HS-5 (cell line): Measurements from ENCODE around the gene SLC6A4.
"Not testable (repeated sequence)": the region's sequence is repeated elsewhere in the genome, so short reads cannot be mapped to it uniquely, and the experiment has no call there.

Experiments
- DNase-seq: peaks from one replicate; pipeline ENCODE4 v3.0.0-alpha.2; 2012; ENCODE audit warnings: low read depth

Gene SLC6A4

DNA sequence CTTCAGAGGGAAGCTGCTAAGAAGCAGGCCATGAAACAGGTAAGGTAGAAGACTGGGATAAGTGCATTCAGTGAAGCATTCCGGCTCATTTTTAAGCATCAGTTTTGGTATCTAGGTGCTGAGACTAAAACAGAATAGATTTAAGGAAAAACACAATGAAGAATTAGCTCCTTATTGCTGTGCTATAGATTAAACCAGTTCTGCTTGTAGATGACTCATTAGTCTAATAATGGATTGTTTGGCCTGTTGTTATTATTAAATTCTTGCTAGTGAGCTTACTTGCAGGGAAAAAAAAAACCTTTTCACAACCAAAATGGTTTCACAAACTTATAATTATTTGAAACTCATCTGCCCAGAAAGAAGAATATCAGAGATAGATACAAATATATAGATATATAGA, 62.9 kb downstream of the SLC6A4 start:
- DNase-seq = no peak

DNA sequence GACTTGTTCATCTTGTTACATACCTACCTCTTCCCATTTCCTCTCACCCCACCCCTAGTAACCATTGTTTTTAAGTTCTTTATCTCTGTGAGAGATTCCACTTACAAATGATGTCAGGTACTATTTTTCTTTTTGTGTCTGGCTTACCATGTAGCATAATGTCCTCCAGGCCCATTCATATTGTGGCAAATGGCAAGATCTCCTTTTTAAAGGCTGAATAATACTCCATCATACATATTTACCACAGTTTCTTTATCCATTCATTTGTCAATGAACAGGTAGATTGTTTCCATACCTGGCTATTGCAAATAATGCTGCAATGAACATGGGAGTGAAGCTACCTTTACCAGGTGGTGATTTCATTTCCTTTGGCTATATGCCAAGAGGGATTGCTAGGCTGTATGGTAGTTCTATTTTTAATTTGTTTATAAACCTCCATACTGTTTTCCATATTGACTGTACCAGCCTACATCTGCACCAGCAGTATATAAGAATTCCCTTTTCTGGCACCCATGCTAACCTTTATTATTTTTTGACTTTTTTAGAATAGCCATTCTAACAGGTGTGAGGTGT, 65.0 kb downstream of the SLC6A4 start:
- DNase-seq = no peak

GRCh38 chr17:30165960-30166359, 69.5 kb downstream of the SLC6A4 start:
- no peak for DNase-seq

- DNase-seq = no peak
Measured at GRCh38 chr17:30165147-30165546, 70.3 kb downstream of the SLC6A4 start.

DNA sequence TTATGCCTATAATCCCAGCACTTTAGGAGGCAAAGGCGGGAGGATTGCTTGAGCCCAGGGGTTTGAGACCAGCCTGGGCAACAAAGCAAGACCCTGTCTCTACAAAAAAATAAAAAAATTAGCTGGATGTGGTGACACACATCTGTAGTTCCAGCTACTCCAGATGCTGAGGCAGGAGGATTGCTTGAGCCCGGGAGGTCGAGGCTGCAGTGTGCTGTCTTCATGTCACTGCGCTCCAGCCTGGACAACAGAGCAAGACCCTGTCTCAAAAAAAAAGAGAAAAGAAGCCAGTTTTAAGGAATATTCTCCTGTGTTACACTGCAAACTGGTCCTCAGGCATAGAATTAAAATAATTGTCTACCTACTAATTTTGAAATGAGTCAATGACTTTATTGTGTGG, 71.0 kb downstream of the SLC6A4 start:
- no peak for DNase-seq

GRCh38 chr17:30161601-30162000, 73.9 kb downstream of the SLC6A4 start:
- DNase-seq = no peak

- no peak for DNase-seq
Measured at GRCh38 chr17:30160419-30161172, 74.9 kb downstream of the SLC6A4 start.

DNA sequence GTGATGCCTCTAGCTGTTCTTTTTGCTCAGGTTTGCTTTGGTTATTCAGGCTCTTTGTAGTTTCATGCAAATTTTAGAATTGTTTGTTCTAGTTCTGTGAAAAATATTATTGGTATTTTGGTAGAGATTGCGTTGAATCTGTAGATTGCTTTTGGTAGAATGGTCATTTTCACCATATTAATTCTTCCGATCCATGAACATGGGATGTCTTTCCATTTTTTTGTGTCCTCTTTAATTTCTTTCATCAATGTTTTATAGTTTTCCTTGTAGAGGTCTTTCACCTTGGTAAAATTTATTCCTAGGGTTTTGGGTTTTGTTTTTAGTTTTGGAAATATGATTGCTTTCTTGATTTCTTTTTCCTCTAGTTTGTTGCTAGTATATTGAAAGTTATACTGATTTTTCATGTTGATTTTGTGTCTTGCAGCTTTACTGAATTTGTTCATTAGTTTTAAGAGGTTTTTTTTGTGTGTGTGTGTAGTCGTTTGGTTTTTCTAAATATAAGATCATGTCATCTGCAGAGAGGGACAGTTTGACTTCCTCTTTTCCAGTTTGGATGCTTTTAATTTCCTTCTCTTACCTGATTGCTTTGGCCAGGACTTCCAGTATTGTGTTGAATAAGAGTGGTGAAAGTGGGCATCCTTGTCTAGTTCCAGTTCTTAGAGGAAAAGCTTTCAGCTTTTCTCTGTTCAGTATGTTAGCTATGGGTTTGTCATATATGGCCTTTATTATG, 76.4 kb downstream of the SLC6A4 start:
- no peak for DNase-seq

DNA sequence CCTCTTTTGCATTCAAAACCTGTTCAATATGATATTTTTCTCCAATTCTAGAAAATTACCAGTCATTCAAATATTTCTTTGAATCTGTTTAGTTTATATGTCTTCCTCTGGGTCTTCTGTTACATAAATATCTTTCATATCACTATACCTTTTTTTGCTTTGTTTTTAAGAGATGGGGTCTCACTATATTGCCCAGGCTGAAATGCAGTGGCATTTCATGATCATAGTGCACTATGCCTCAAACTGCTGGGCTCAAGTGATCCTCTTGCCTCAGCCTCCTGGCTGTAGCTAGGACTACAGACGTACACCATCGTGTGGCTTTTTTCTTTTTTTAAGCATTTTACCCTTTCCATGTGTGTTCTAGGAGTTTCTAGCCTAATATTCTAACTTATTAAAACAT, 80.1 kb downstream of the SLC6A4 start:
- no peak for DNase-seq

GRCh38 chr17:30153463-30153862, 82.0 kb downstream of the SLC6A4 start:
- no peak for DNase-seq

GRCh38 chr17:30151471-30151870, 84.0 kb downstream of the SLC6A4 start:
- no peak for DNase-seq

GRCh38 chr17:30148376-30148775, 87.1 kb downstream of the SLC6A4 start:
- no peak for DNase-seq

- DNase-seq = not testable (repeated sequence)
Measured at GRCh38 chr17:30147860-30148259, 87.6 kb downstream of the SLC6A4 start.
